Measurements from ENCODE around the gene RALGPS1.

DNA sequence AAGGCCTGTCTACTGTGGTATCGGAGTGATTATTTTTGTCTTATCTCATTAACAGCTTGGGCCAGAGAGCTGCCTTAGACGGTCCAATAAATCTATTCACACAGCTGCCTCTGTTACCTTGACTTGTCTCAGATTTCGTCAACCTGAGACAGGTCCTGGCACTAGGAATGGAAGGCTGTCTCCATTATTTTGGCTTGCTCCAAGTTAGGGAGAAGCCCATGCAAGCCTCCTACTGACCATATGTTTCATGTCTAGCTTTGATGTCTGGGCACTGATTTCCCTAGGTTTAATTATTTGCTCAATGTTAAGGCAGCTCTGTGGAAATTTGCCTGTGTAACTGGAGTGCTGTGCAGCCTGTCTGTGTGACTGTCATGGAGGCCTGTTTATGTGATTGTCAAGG, 12.4 kb upstream of the RALGPS1 start:
- TF ChIP-seq, protein P1, sequence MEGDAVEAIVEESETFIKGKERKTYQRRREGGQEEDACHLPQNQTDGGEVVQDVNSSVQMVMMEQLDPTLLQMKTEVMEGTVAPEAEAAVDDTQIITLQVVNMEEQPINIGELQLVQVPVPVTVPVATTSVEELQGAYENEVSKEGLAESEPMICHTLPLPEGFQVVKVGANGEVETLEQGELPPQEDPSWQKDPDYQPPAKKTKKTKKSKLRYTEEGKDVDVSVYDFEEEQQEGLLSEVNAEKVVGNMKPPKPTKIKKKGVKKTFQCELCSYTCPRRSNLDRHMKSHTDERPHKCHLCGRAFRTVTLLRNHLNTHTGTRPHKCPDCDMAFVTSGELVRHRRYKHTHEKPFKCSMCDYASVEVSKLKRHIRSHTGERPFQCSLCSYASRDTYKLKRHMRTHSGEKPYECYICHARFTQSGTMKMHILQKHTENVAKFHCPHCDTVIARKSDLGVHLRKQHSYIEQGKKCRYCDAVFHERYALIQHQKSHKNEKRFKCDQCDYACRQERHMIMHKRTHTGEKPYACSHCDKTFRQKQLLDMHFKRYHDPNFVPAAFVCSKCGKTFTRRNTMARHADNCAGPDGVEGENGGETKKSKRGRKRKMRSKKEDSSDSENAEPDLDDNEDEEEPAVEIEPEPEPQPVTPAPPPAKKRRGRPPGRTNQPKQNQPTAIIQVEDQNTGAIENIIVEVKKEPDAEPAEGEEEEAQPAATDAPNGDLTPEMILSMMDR (IDR thresholded peaks at IDR 0.05) = no peak
- no peak for TF ChIP-seq YY1 (IDR thresholded peaks at IDR 0.05; ENCODE audit: low read depth)
